MM.1S (cell line): ENCODE results near the gene LBHD1.

Source experiments
- DNase-seq: peaks from one replicate; pipeline ENCODE4 v3.0.0-alpha.2; 2015
- H2AFZ ChIP-seq: fragments of 300-600 bp; sonication (generic); 2 replicates; pipeline ENCODE4 v1.6.0; 2016; ENCODE audit warnings: antibody characterized with exemption, low read length
- H3F3A ChIP-seq: fragments of 300-600 bp; sonication (generic); 2 replicates; pipeline ENCODE4 v1.6.1; 2016; ENCODE audit warnings: mild to moderate bottlenecking, antibody characterized with exemption, low read length, moderate library complexity, mixed read lengths; ENCODE audit not compliant: insufficient read depth
- H3K27ac ChIP-seq: fragments of 300-600 bp; sonication (generic); 2 replicates; pipeline ENCODE4 v1.5.1; 2016; ENCODE audit warnings: mild to moderate bottlenecking, low read length
- H3K27me3 ChIP-seq: fragments of 300-600 bp; sonication (generic); replicated peaks from 2 replicates; pipeline ENCODE4 v1.6.0; 2016; ENCODE audit warnings: low read length; ENCODE audit not compliant: insufficient read depth
- H3K36me3 ChIP-seq: fragments of 300-600 bp; sonication (generic); replicated peaks from 2 replicates; pipeline ENCODE4 v1.6.1; 2016; ENCODE audit warnings: mild to moderate bottlenecking, low read length, mixed read lengths; ENCODE audit not compliant: insufficient read depth
- H3K4me1 ChIP-seq: fragments of 300-600 bp; sonication (generic); 2 replicates; pipeline ENCODE4 v1.6.1; 2016; ENCODE audit warnings: low read length, mixed read lengths
- H3K4me2 ChIP-seq: fragments of 300-600 bp; sonication (generic); 2 replicates; pipeline ENCODE4 v1.6.0; 2016; ENCODE audit warnings: low read depth, low read length
- H3K4me3 ChIP-seq: fragments of 300-600 bp; sonication (generic); 2 replicates; pipeline ENCODE4 v1.5.1; 2016; ENCODE audit warnings: low read length, mixed read lengths
- H3K79me2 ChIP-seq: fragments of 300-600 bp; sonication (generic); 2 replicates; pipeline ENCODE4 v1.6.1; 2016; ENCODE audit warnings: mixed run types, low read length, mixed read lengths
- H3K9ac ChIP-seq: fragments of 300-600 bp; sonication (generic); 2 replicates; pipeline ENCODE4 v1.6.1; 2016; ENCODE audit warnings: low read length, mixed read lengths
- H3K9me2 ChIP-seq: fragments of 300-600 bp; sonication (generic); replicated peaks from 2 replicates; pipeline ENCODE4 v1.6.1; 2016; ENCODE audit warnings: mild to moderate bottlenecking, low read length, mixed read lengths; ENCODE audit not compliant: insufficient read depth
- H3K9me3 ChIP-seq: fragments of 300-600 bp; sonication (generic); replicated peaks from 2 replicates; pipeline ENCODE4 v1.6.1; 2016; ENCODE audit warnings: mild to moderate bottlenecking, low read length, mixed read lengths; ENCODE audit not compliant: insufficient read depth
- H4K20me1 ChIP-seq: fragments of 300-600 bp; sonication (generic); 2 replicates; pipeline ENCODE4 v1.6.1; 2016; ENCODE audit warnings: mild to moderate bottlenecking, low read length, moderate library complexity, mixed read lengths; ENCODE audit not compliant: insufficient read depth
- CTCF ChIP-seq: fragments of 300-600 bp; sonication (generic); IDR thresholded peaks from 2 replicates; pipeline ENCODE4 v1.5.1; 2016; ENCODE audit warnings: antibody characterized with exemption, low read length, mixed read lengths
- EZH2 ChIP-seq: fragments of 300-600 bp; sonication (generic); optimal IDR thresholded peaks from 2 replicates; pipeline ENCODE3; 2017; ENCODE audit warnings: low read depth, mild to moderate bottlenecking, antibody characterized with exemption, low read length, mixed read lengths
- EZH2phosphoT487 ChIP-seq: fragments of 300-600 bp; sonication (generic); IDR thresholded peaks from 2 replicates; pipeline ENCODE4 v1.6.1; 2018; ENCODE audit warnings: antibody characterized with exemption, low read length

The LBHD1 gene

GRCh38 chr11:62709247-62710000 lies 37.4 kb upstream of the LBHD1 start:
- Histone ChIP-seq H3K4me2 (peak overlapping the region; percentile 96), H3K9me2 (no peaks in the 10 kb centered on the region), H2AFZ (peak overlapping the region; percentile 80), H3K4me1 (peaks cover 57% of the 10 kb centered on the region), H4K20me1 (no peaks in the 10 kb centered on the region), H3K27me3 (no peaks in the 10 kb centered on the region), H3K27ac (peak overlapping the region; percentile 93), H3K4me3 (peak overlapping the region; percentile 70), H3K36me3 (no peaks in the 10 kb centered on the region), H3K79me2 (peaks cover 41% of the 10 kb centered on the region), H3K9me3 (no peaks in the 10 kb centered on the region), H3K9ac (peak overlapping the region; percentile 93), H3F3A (peaks cover 61% of the 10 kb centered on the region)
- peak; percentile 98 for DNase-seq
- TF ChIP-seq EZH2phosphoT487 = no peak
- no peak for TF ChIP-seq EZH2
- no peak for TF ChIP-seq CTCF

GRCh38 chr11:62708793-62709192 lies 36.7 kb upstream of the LBHD1 start:
- Histone ChIP-seq H3K36me3 (no peaks in the 10 kb centered on the region), H2AFZ (peak overlapping the region; percentile 68), H3F3A (peaks cover 57% of the 10 kb centered on the region), H3K4me2 (peak overlapping the region; percentile 96), H3K27ac (peak overlapping the region; percentile 93; the same call in 1 of the 2 replicates), H3K79me2 (peaks cover 37% of the 10 kb centered on the region), H3K4me3 (peak overlapping the region; percentile 70), H3K4me1 (peaks cover 52% of the 10 kb centered on the region), H3K9me2 (no peaks in the 10 kb centered on the region), H3K27me3 (no peaks in the 10 kb centered on the region), H4K20me1 (no peaks in the 10 kb centered on the region), H3K9ac (peak overlapping the region; percentile 93), H3K9me3 (no peaks in the 10 kb centered on the region)
- no peak for DNase-seq
- TF ChIP-seq CTCF = no peak
- no peak for TF ChIP-seq EZH2
- no peak for TF ChIP-seq EZH2phosphoT487

GRCh38 chr11:62708392-62708791 lies 36.3 kb upstream of the LBHD1 start:
- Histone ChIP-seq H3K4me2 (peak overlapping the region; percentile 96), H3K4me1 (peaks cover 48% of the 10 kb centered on the region), H3K36me3 (no peaks in the 10 kb centered on the region), H3F3A (peaks cover 53% of the 10 kb centered on the region), H3K79me2 (peaks cover 37% of the 10 kb centered on the region), H3K27me3 (no peaks in the 10 kb centered on the region), H3K27ac (peak overlapping the region; percentile 93; the same call in 1 of the 2 replicates), H3K9me2 (no peaks in the 10 kb centered on the region), H3K9me3 (no peaks in the 10 kb centered on the region), H3K9ac (peak overlapping the region; percentile 93; the same call in 1 of the 2 replicates), H4K20me1 (no peaks in the 10 kb centered on the region), H3K4me3 (peak overlapping the region; percentile 70), H2AFZ (peak overlapping the region; percentile 68)
- TF ChIP-seq CTCF (no peak), EZH2phosphoT487 (no peak), EZH2 (no peak)
- DNase-seq = no peak
